AG08395 (cell line): ENCODE results near the gene DPP10.
A peak's percentile ranks its signal among the peaks of the same experiment; 100 is the strongest.
"Not testable (repeated sequence)": the region's sequence is repeated elsewhere in the genome, so short reads cannot be mapped to it uniquely, and the experiment has no call there.

Experiments
- DNase-seq: peaks from one replicate; pipeline ENCODE4 v3.0.0; 2012; ENCODE audit warnings: mixed read lengths, low spot score

Gene DPP10

GRCh38 chr2:114515882-114516281 lies 73.4 kb downstream of the DPP10 start:
- no peak for DNase-seq

GRCh38 chr2:114517580-114517979 lies 75.1 kb downstream of the DPP10 start:
- no peak for DNase-seq

- DNase-seq, result no peak
Measured at GRCh38 chr2:114518738-114519137, 76.3 kb downstream of the DPP10 start.

GRCh38 chr2:114522612-114523011 lies 80.2 kb downstream of the DPP10 start:
- DNase-seq, result not testable (repeated sequence)

GRCh38 chr2:114525955-114526354 lies 83.5 kb downstream of the DPP10 start:
- no peak for DNase-seq

- DNase-seq, result no peak
Measured at GRCh38 chr2:114526841-114527240, 84.4 kb downstream of the DPP10 start.

- no peak for DNase-seq
Measured at GRCh38 chr2:114527330-114527983, 85.0 kb downstream of the DPP10 start.

- DNase-seq, result no peak
Measured at GRCh38 chr2:114534116-114535084, 92.0 kb downstream of the DPP10 start.

- no peak for DNase-seq
Measured at GRCh38 chr2:114537777-114538176, 95.3 kb downstream of the DPP10 start.

- no peak for DNase-seq
Measured at GRCh38 chr2:114542695-114543094, 100.3 kb downstream of the DPP10 start.

GRCh38 chr2:114543236-114543766 lies 100.9 kb downstream of the DPP10 start:
- DNase-seq, result no peak

GRCh38 chr2:114545052-114545451 lies 102.6 kb downstream of the DPP10 start:
- DNase-seq, result no peak

- DNase-seq, result no peak
Measured at GRCh38 chr2:114546531-114546930, 104.1 kb downstream of the DPP10 start.

GRCh38 chr2:114548151-114548550 lies 105.7 kb downstream of the DPP10 start:
- no peak for DNase-seq

- DNase-seq, result no peak
Measured at GRCh38 chr2:114550364-114550763, 107.9 kb downstream of the DPP10 start.

- DNase-seq, result peak; percentile 29
Measured at GRCh38 chr2:114550895-114551793, 108.7 kb downstream of the DPP10 start.

GRCh38 chr2:114553027-114553426 lies 110.6 kb downstream of the DPP10 start:
- DNase-seq, result no peak

- no peak for DNase-seq
Measured at GRCh38 chr2:114569166-114569565, 126.7 kb downstream of the DPP10 start.

- no peak for DNase-seq
Measured at GRCh38 chr2:114577657-114578056, 135.2 kb downstream of the DPP10 start.

- DNase-seq, result no peak
Measured at GRCh38 chr2:114579542-114579941, 137.1 kb downstream of the DPP10 start.

GRCh38 chr2:114580691-114581090 lies 138.2 kb downstream of the DPP10 start:
- DNase-seq, result no peak

GRCh38 chr2:114598329-114598728 lies 155.9 kb downstream of the DPP10 start:
- no peak for DNase-seq
